NCI-H524 (cell line): ENCODE results near the gene ERC2.

ENCODE experiments used
- DNase-seq, 2 experiments: peaks; one replicate each; lab custom pipeline; 2025; lab: John Stamatoyannopoulos, UW

Gene ERC2

GRCh38 chr3:55984626-55985025, 483.6 kb downstream of the ERC2 start:
- DNase-seq = no peak

- no peak for DNase-seq
These were observed 489.3 kb downstream of the ERC2 start for GRCh38 chr3:55978953-55979352.

- DNase-seq = no peak
These were observed 493.7 kb downstream of the ERC2 start for GRCh38 chr3:55974421-55975165.

- no peak for DNase-seq
These were observed 498.6 kb downstream of the ERC2 start for GRCh38 chr3:55969634-55970033.

GRCh38 chr3:55968331-55968730, 499.9 kb downstream of the ERC2 start:
- no peak for DNase-seq

GRCh38 chr3:55966566-55966965, 501.7 kb downstream of the ERC2 start:
- no peak for DNase-seq

- DNase-seq = no peak
These were observed 502.5 kb downstream of the ERC2 start for GRCh38 chr3:55965776-55966175.

- no peak for DNase-seq
These were observed 503.7 kb downstream of the ERC2 start for GRCh38 chr3:55964491-55964985.

GRCh38 chr3:55963601-55964000, 504.7 kb downstream of the ERC2 start:
- DNase-seq = peak in 1 of 2 experiments; percentile 44

- DNase-seq = peak in 1 of 2 experiments; percentile 32
These were observed 508.7 kb downstream of the ERC2 start for GRCh38 chr3:55959471-55960080.

- DNase-seq = no peak
These were observed 509.7 kb downstream of the ERC2 start for GRCh38 chr3:55958605-55959004.

- no peak for DNase-seq
These were observed 512.3 kb downstream of the ERC2 start for GRCh38 chr3:55955891-55956477.

- peak; percentile 24 to 66 for DNase-seq
These were observed 516.9 kb downstream of the ERC2 start for GRCh38 chr3:55951388-55951787.

- DNase-seq = peak; percentile 73 to 92
These were observed 520.9 kb downstream of the ERC2 start for GRCh38 chr3:55947406-55947805.

- no peak for DNase-seq
These were observed 521.6 kb downstream of the ERC2 start for GRCh38 chr3:55946574-55947160.

GRCh38 chr3:55942868-55943267, 525.4 kb downstream of the ERC2 start:
- DNase-seq = no peak

- DNase-seq = no peak
These were observed 529.0 kb downstream of the ERC2 start for GRCh38 chr3:55939287-55939686.

GRCh38 chr3:55937301-55937700, 531.0 kb downstream of the ERC2 start:
- no peak for DNase-seq

- no peak for DNase-seq
These were observed 531.7 kb downstream of the ERC2 start for GRCh38 chr3:55936549-55937052.

- DNase-seq = peak in 1 of 2 experiments; percentile 22
These were observed 533.0 kb downstream of the ERC2 start for GRCh38 chr3:55935241-55935640.

- DNase-seq = no peak
These were observed 533.5 kb downstream of the ERC2 start for GRCh38 chr3:55934771-55935170.

- no peak for DNase-seq
These were observed 539.0 kb downstream of the ERC2 start for GRCh38 chr3:55929154-55929869.
